Astrocyte (in vitro differentiated cells and primary cell): ENCODE data around the gene SGK1. TPM values are rescaled to one million over a fixed set of nuclear protein-coding genes. Genes with fewer than 3 reads are reported as not detected.

ENCODE experiments used
- DNase-seq: peaks from one replicate; pipeline ENCODE4 v3.0.0-alpha.2; 2010; ENCODE audit warnings: low read depth
- FAIRE-seq: peaks from 2 replicates; lab custom pipeline; 2011; peaks lifted over from hg19 to GRCh38; lab: Jason Lieb, UNC
- H2AFZ ChIP-seq: 2 replicates; pipeline ENCODE4 v1.6.0; 2012; ENCODE audit warnings: low read depth, low read length, inconsistent platforms
- H3K27ac ChIP-seq: 2 replicates; pipeline ENCODE4 v1.5.1; 2011; ENCODE audit warnings: low read depth, low read length, inconsistent platforms
- H3K27me3 ChIP-seq: 2 replicates; pipeline ENCODE4 v1.6.0; 2011; ENCODE audit warnings: low read length, inconsistent platforms; ENCODE audit not compliant: insufficient read depth
- H3K36me3 ChIP-seq: 2 replicates; pipeline ENCODE4 v1.5.1; 2011; ENCODE audit warnings: low read length, inconsistent platforms; ENCODE audit not compliant: insufficient read depth
- H3K4me1 ChIP-seq: 2 replicates; pipeline ENCODE4 v1.5.1; 2011; ENCODE audit warnings: low read length, inconsistent platforms; ENCODE audit not compliant: insufficient read depth
- H3K4me2 ChIP-seq: 2 replicates; pipeline ENCODE4 v1.6.0; 2012; ENCODE audit warnings: low read length, inconsistent platforms
- H3K4me3 ChIP-seq: 2 replicates; pipeline ENCODE4 v1.5.1; 2011; ENCODE audit warnings: low read depth, mild to moderate bottlenecking, low read length, inconsistent platforms; ENCODE audit not compliant: insufficient read depth
- H3K79me2 ChIP-seq: 2 replicates; pipeline ENCODE4 v1.6.0; 2012; ENCODE audit warnings: mild to moderate bottlenecking, low read length, inconsistent platforms; ENCODE audit not compliant: insufficient read depth
- H3K9ac ChIP-seq: 2 replicates; pipeline ENCODE4 v1.6.0; 2012; ENCODE audit warnings: mild to moderate bottlenecking, low read length, inconsistent platforms
- H3K9me3 ChIP-seq: 2 replicates; pipeline ENCODE4 v1.5.1; 2012; ENCODE audit warnings: low read depth, mild to moderate bottlenecking, low read length, inconsistent platforms; ENCODE audit not compliant: insufficient read depth
- H4K20me1 ChIP-seq: 2 replicates; pipeline ENCODE4 v1.6.0; 2012; ENCODE audit warnings: low read length, inconsistent platforms; ENCODE audit not compliant: insufficient read depth
- H3K27ac Mint-ChIP-seq: one replicate; pipeline ENCODE4 v1.8.0; 2021; ENCODE audit warnings: mild to moderate bottlenecking, mixed read lengths; ENCODE audit not compliant: unreplicated experiment
- H3K27me3 Mint-ChIP-seq: one replicate; pipeline ENCODE4 v1.8.0; 2021; ENCODE audit warnings: low read depth, mixed read lengths; ENCODE audit not compliant: unreplicated experiment
- H3K36me3 Mint-ChIP-seq: one replicate; pipeline ENCODE4 v1.8.0; 2021; ENCODE audit warnings: low read depth, mixed read lengths; ENCODE audit not compliant: unreplicated experiment
- H3K4me1 Mint-ChIP-seq: one replicate; pipeline ENCODE4 v1.8.0; 2021; ENCODE audit warnings: low read depth, mixed read lengths; ENCODE audit not compliant: unreplicated experiment
- H3K4me3 Mint-ChIP-seq: one replicate; pipeline ENCODE4 v1.8.0; 2021; ENCODE audit warnings: mild to moderate bottlenecking, moderate library complexity, mixed read lengths; ENCODE audit not compliant: unreplicated experiment
- H3K9me3 Mint-ChIP-seq: one replicate; pipeline ENCODE4 v1.8.0; 2021; ENCODE audit warnings: mild to moderate bottlenecking, mixed read lengths; ENCODE audit not compliant: unreplicated experiment
- CTCF ChIP-seq: IDR thresholded peaks from 2 replicates; pipeline ENCODE4 v1.5.1; 2011; ENCODE audit warnings: low read depth, mild to moderate bottlenecking, inconsistent platforms, low read length, moderate library complexity; ENCODE audit not compliant: insufficient read depth
- EZH2 ChIP-seq: IDR thresholded peaks from 2 replicates; pipeline ENCODE4 v1.6.1; 2012; ENCODE audit warnings: mild to moderate bottlenecking, low read length, inconsistent platforms; ENCODE audit not compliant: insufficient read depth
- total RNA-seq: library from RNA; stranded (reverse); gene quantifications from 2 replicates; pipeline ENCODE4 v1.2.1, GENCODE V29; 2021

The SGK1 gene
- total RNA-seq, 1 donor from 2014 or later, result 117 TPM

DNA sequence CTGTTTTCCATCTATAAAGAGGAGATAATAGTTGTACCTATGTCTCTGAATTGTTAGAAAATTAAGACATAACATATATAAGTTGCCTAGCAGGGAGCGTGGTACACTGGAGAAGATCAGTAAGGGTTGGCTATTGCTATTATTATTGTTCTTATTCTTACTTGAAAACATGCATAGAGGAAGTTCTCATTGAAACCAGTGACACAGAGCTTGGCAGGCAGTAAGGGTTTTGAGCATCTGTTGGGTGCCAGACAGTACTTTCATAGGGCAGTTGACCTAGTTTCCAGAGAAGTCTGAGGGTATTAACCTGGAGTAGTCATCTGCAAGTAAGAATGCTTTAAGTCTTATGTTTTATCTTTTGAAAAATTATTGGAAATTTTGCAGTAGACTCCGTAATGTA, 13.3 kb upstream of the SGK1 start:
- Histone ChIP-seq H3K4me2 (no peak overlapping the region), H3K9ac (no peak overlapping the region), H4K20me1 (no peaks in the 10 kb centered on the region), H3K27ac (no peak overlapping the region), H2AFZ (no peak overlapping the region), H3K27me3 (no peaks in the 10 kb centered on the region), H3K9me3 (no peaks in the 10 kb centered on the region), H3K4me3 (no peak overlapping the region), H3K4me1 (no peaks in the 10 kb centered on the region), H3K36me3 (no peaks in the 10 kb centered on the region), H3K79me2 (no peaks in the 10 kb centered on the region)
- Mint-ChIP-seq H3K27me3 (no peaks in the 10 kb centered on the region), H3K4me1 (no peaks in the 10 kb centered on the region), H3K4me3 (no peak overlapping the region), H3K9me3 (no peaks in the 10 kb centered on the region), H3K27ac (no peak overlapping the region), H3K36me3 (no peaks in the 10 kb centered on the region)
- FAIRE-seq, result no peak
- TF ChIP-seq CTCF (no peak), EZH2 (no peak)
- DNase-seq, result no peak

GRCh38 chr6:134330555-134330954, 12.6 kb upstream of the SGK1 start:
- no peaks in the 10 kb centered on the region for H3K79me2 ChIP-seq
- no peak for DNase-seq
- no peaks in the 10 kb centered on the region for H4K20me1 ChIP-seq
- no peak overlapping the region for H3K27ac Mint-ChIP-seq
- H2AFZ ChIP-seq, result no peak overlapping the region
- H3K4me3 Mint-ChIP-seq, result no peak overlapping the region
- no peaks in the 10 kb centered on the region for H3K27me3 Mint-ChIP-seq
- no peak overlapping the region for H3K27ac ChIP-seq
- no peak for FAIRE-seq
- no peak overlapping the region for H3K4me2 ChIP-seq
- TF ChIP-seq CTCF (no peak), EZH2 (no peak)
- H3K9ac ChIP-seq, result no peak overlapping the region
- no peak overlapping the region for H3K4me3 ChIP-seq
- no peaks in the 10 kb centered on the region for H3K4me1 ChIP-seq
- no peaks in the 10 kb centered on the region for H3K4me1 Mint-ChIP-seq
- no peaks in the 10 kb centered on the region for H3K9me3 ChIP-seq
- H3K36me3 Mint-ChIP-seq, result no peaks in the 10 kb centered on the region
- H3K9me3 Mint-ChIP-seq, result peaks cover under 1% of the 10 kb centered on the region
- H3K36me3 ChIP-seq, result no peaks in the 10 kb centered on the region
- no peaks in the 10 kb centered on the region for H3K27me3 ChIP-seq

DNA sequence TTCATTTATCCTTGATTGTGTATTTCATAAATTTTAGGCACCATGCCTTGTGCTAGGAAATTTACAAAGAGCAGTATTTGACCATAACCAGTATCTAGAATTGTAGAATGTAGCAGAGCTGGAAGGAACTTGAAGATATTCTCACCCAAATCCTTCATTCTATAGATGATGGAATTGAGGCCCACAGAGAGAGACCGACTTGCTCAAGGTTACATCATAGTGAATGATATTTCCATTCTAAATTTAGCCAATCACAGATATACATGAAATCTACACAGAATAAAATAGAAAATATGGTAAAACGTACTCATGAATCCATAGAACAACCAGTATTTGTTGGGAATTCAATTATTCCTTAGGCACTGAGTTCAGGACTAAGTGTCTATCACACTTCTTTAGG, 10.9 kb upstream of the SGK1 start:
- no peaks in the 10 kb centered on the region for H3K9me3 ChIP-seq

More for the DNA sequence above, 10.9 kb upstream of the SGK1 start:
- TF ChIP-seq EZH2 (no peak), CTCF (no peak)
- H3K79me2 ChIP-seq, result no peaks in the 10 kb centered on the region
- H3K27me3 ChIP-seq, result no peaks in the 10 kb centered on the region
- no peaks in the 10 kb centered on the region for H4K20me1 ChIP-seq
- H3K4me2 ChIP-seq, result no peak overlapping the region
- no peaks in the 10 kb centered on the region for H3K4me1 Mint-ChIP-seq
- peaks cover 2% of the 10 kb centered on the region for H3K9me3 Mint-ChIP-seq
- H3K36me3 ChIP-seq, result no peaks in the 10 kb centered on the region
- H3K4me3 Mint-ChIP-seq, result no peak overlapping the region
- no peak for FAIRE-seq
- no peaks in the 10 kb centered on the region for H3K36me3 Mint-ChIP-seq
- H3K27ac ChIP-seq, result no peak overlapping the region
- H3K4me1 ChIP-seq, result no peaks in the 10 kb centered on the region
- H2AFZ ChIP-seq, result no peak overlapping the region
- H3K9ac ChIP-seq, result no peak overlapping the region
- no peaks in the 10 kb centered on the region for H3K27me3 Mint-ChIP-seq
- no peak for DNase-seq
- no peak overlapping the region for H3K27ac Mint-ChIP-seq
- no peak overlapping the region for H3K4me3 ChIP-seq
